ENCODE results near the gene CENPE. TPM values are rescaled to one million over a fixed set of nuclear protein-coding genes. Genes with fewer than 3 reads are reported as not detected.
"Not testable (repeated sequence)": the region's sequence is repeated elsewhere in the genome, so short reads cannot be mapped to it uniquely, and the experiment has no call there.

The CENPE gene
- total RNA-seq (1 to 10 TPM; 4.3 to 9.8 TPM), total RNA-seq (11.7 to 13.9 reads per million in 2 donors)

DNA sequence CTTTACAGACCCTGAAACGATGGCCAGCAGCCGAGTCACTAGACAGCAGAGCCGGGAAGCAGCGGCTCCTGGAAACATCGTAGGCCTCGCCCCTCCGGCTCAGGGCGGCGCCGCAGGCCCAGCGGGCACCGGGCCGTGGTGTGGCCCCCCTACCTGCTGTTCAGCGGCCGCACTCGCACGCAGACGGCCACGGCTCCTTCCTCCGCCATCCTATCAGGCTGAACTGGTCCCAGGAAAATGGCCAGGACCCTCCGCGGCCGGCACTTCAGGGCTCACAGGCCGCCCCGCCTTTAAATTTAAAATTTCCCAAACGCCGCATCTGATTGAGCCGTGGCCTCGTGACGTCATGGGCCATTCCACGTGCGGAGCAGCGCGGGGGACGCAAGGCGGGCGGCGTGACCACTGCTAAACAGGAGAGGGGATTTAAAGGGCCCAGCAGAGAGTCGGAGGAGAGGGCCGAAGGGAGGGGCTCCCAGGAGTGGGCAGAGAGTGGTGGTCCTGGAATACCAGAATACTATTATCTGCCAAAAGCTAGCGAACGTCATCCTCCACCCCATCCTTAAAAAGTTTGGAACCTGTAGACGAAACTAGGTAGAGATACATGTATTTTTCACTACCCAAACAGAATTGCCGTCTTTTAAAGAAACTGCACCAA lies at the start of gene CENPE:
Gene CENPE, minus strand, starts transcription at position 233 of the 655 bp plus-strand sequence. Its CDS starts 24 bp downstream, at position 209.
- DNase-seq (peak; percentile 68 to 78 (median 74)), ATAC-seq (peak; percentile 91)
- Mint-ChIP-seq H3K27me3 (peaks cover 23% of the 10 kb centered on the region), H3K36me3 (ENCODE audit: low read depth) (peaks cover 2% of the 10 kb centered on the region), H3K4me1 (peaks cover 11% of the 10 kb centered on the region), H3K27ac (peak within 1 kb of the TSS; percentile 98), H3K4me3 (peak within 1 kb of the TSS; percentile 97)
- no peaks in the 10 kb centered on the region for H3K9me3 ChIP-seq (ENCODE audit: control insufficient read depth, low read length, poor library complexity, severe bottlenecking)

DNA sequence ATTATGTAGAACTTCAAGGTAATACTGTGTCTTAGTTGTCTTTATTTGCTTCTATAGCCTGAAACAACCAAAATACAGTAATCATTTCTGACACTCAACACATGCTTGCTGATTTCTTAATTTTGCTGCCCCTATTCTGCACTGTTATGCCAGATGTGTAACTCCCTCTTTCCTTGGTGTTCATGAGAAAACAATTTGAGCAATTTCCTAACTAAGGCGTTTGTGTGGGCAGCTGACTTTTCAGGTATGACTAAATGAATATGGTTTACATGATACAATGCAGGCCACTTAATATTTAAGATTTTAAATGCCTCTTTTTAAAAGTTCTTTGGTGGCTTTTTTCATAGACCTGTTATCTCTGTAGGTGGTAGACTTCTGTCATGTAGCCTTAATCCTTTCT lies 46.1 kb upstream of the CENPE start:
- no peaks in the 10 kb centered on the region for H3K36me3 Mint-ChIP-seq (ENCODE audit: low read depth)
- no peaks in the 10 kb centered on the region for H3K9me3 ChIP-seq (ENCODE audit: control insufficient read depth, low read length, poor library complexity, severe bottlenecking)
- no peak overlapping the region for H3K27ac Mint-ChIP-seq
- H3K27me3 Mint-ChIP-seq = peaks cover 12% of the 10 kb centered on the region
- H3K4me3 Mint-ChIP-seq = no peak overlapping the region
- no peak for ATAC-seq
- H3K4me1 Mint-ChIP-seq = no peaks in the 10 kb centered on the region
- no peak for DNase-seq

DNA sequence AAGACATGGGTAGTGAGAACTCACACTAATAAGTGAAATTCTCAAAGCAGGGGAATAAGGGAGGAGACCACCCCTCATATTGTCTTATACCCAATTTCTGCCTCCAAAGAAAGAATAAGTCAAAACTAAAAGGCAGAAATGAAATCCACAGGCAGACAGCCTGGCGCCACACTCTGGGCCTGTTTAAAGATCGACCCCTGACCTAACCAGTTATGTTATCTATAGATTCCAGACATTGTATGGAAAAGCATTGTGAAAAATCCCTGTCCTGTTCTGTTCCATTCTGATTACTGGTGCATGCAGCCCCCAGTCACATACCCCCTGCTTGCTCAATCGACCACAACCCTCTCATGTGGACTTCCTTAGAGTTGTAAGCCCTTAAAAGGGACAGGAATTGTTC lies 32.8 kb upstream of the CENPE start:
- not testable (repeated sequence) for H3K27me3 Mint-ChIP-seq; H3K9me3 ChIP-seq (ENCODE audit: control insufficient read depth, low read length, poor library complexity, severe bottlenecking); H3K4me3 Mint-ChIP-seq; H3K36me3 Mint-ChIP-seq (ENCODE audit: low read depth); DNase-seq; H3K4me1 Mint-ChIP-seq; H3K27ac Mint-ChIP-seq; ATAC-seq

- H3K4me3 Mint-ChIP-seq; H3K4me1 Mint-ChIP-seq; H3K27ac Mint-ChIP-seq; H3K27me3 Mint-ChIP-seq; H3K9me3 ChIP-seq (ENCODE audit: control insufficient read depth, low read length, poor library complexity, severe bottlenecking); ATAC-seq; DNase-seq; H3K36me3 Mint-ChIP-seq (ENCODE audit: low read depth): not testable (repeated sequence)
Observed at GRCh38 chr4:103223556-103223955, 25.4 kb upstream of the CENPE start.

- no peaks in the 10 kb centered on the region for H3K9me3 ChIP-seq (ENCODE audit: control insufficient read depth, low read length, poor library complexity, severe bottlenecking)
- Mint-ChIP-seq H3K27me3 (peaks cover 22% of the 10 kb centered on the region), H3K36me3 (ENCODE audit: low read depth) (peaks cover 2% of the 10 kb centered on the region), H3K4me3 (no peak overlapping the region), H3K4me1 (no peaks in the 10 kb centered on the region), H3K27ac (no peak overlapping the region)
- no peak for ATAC-seq
- no peak for DNase-seq
Observed at GRCh38 chr4:103207673-103208072, 9.5 kb upstream of the CENPE start.

DNA sequence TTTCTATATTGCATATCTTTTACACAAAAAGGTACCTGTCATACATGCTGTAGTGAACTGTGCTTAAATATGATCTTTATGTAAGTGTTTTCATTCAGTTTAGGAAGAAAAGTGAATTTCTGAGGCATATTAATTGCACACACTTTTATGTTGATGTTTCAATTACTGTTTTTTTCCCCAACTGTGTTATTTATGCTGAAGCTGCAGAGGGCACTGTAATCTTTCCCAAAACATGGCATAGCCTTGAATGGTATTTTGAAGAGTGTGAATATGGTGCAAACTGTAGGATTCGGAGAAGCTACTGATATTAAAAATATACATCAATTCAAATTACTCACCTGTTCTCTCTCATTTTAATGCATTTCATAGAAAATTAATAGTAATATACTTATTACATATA lies 6.0 kb upstream of the CENPE start:
- H3K36me3 Mint-ChIP-seq (ENCODE audit: low read depth) = peaks cover 2% of the 10 kb centered on the region
- peaks cover 31% of the 10 kb centered on the region for H3K27me3 Mint-ChIP-seq
- H3K4me3 Mint-ChIP-seq = no peak overlapping the region
- ATAC-seq = no peak
- DNase-seq = no peak
- H3K27ac Mint-ChIP-seq = no peak overlapping the region
- H3K9me3 ChIP-seq (ENCODE audit: control insufficient read depth, low read length, poor library complexity, severe bottlenecking) = no peaks in the 10 kb centered on the region
- no peaks in the 10 kb centered on the region for H3K4me1 Mint-ChIP-seq

GRCh38 chr4:103201724-103202123 lies 3.6 kb upstream of the CENPE start:
- Mint-ChIP-seq H3K4me1 (peaks cover 8% of the 10 kb centered on the region), H3K27ac (no peak overlapping the region), H3K36me3 (ENCODE audit: low read depth) (peaks cover 2% of the 10 kb centered on the region), H3K27me3 (peaks cover 23% of the 10 kb centered on the region), H3K4me3 (no peak overlapping the region)
- DNase-seq = no peak
- ATAC-seq = no peak
- H3K9me3 ChIP-seq (ENCODE audit: control insufficient read depth, low read length, poor library complexity, severe bottlenecking) = no peaks in the 10 kb centered on the region

DNA sequence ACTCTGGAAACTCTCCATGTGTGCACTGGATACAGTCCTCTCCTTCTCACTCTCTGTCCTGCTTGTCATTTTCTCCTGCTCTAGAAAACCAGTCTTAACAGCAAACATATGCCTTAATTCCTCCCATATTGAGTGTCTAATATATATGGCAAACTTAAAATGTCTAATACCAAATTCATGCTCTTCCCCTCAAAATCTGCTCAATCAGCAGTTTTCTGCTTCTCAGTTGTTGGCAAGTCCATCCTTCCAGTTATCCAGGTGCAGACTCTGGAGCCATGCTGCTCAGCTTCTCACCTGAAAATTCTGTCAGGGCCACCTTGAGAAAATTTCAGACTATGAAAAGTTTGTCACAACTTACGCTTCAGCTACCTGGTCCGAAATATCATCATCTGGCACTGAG lies 3.1 kb upstream of the CENPE start:
- H3K27me3 Mint-ChIP-seq = peaks cover 23% of the 10 kb centered on the region
- H3K4me1 Mint-ChIP-seq = peaks cover 8% of the 10 kb centered on the region
- H3K27ac Mint-ChIP-seq = no peak overlapping the region
- H3K36me3 Mint-ChIP-seq (ENCODE audit: low read depth) = peaks cover 2% of the 10 kb centered on the region
- ATAC-seq = no peak
- H3K9me3 ChIP-seq (ENCODE audit: control insufficient read depth, low read length, poor library complexity, severe bottlenecking) = no peaks in the 10 kb centered on the region
- DNase-seq = no peak
- H3K4me3 Mint-ChIP-seq = no peak overlapping the region

DNA sequence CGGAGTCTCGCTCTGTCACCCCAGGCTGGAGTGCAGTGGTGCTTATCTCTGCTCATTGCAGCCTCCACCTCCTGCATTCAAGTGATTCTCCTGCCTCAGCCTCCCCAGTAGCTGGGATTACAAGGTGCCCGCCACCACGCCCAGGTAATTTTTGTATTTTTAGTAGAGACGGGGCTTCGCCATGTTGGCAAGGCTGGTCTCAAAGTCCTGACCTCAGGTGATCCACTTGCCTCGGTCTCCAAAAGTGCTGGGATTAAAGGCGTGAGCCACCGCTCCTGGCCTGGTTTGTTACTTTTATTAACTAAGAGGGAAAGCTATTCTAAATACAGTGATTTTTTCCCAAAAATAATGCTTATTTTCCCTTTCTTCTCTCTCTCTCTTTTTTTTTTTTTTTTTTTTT lies 866 bp upstream of the CENPE start:
- Mint-ChIP-seq H3K27ac (peak overlapping the region; percentile 98), H3K4me3 (peak overlapping the region; percentile 97), H3K4me1 (peaks cover 11% of the 10 kb centered on the region), H3K36me3 (ENCODE audit: low read depth) (peaks cover 2% of the 10 kb centered on the region), H3K27me3 (peaks cover 23% of the 10 kb centered on the region)
- no peak for ATAC-seq
- H3K9me3 ChIP-seq (ENCODE audit: control insufficient read depth, low read length, poor library complexity, severe bottlenecking) = no peaks in the 10 kb centered on the region
- DNase-seq = no peak

DNA sequence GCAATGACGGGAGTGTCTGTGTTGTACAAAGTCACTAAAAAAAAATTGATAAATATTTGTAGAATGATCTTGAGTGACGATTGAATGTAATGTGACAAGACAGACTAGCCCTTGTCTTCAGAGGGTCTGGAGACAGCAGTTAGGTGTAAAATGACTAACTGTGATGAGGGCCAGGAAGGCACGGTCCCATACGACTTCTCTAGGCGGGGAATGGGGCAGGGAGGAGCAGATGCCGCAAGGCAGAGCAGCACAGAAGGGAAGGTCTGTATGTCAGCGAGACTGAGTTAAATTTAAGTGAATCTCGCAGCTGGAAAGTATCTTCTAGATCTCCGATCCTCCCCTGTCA lies 405 bp downstream of the CENPE start:
- no peaks in the 10 kb centered on the region for H3K9me3 ChIP-seq (ENCODE audit: control insufficient read depth, low read length, poor library complexity, severe bottlenecking)
- peak overlapping the region; percentile 98 for H3K27ac Mint-ChIP-seq
- H3K4me3 Mint-ChIP-seq = peak overlapping the region; percentile 97
- H3K4me1 Mint-ChIP-seq = peaks cover 11% of the 10 kb centered on the region
- ATAC-seq (peak; percentile 42), DNase-seq (no peak)
- peaks cover 23% of the 10 kb centered on the region for H3K27me3 Mint-ChIP-seq
- peaks cover 2% of the 10 kb centered on the region for H3K36me3 Mint-ChIP-seq (ENCODE audit: low read depth)

DNA sequence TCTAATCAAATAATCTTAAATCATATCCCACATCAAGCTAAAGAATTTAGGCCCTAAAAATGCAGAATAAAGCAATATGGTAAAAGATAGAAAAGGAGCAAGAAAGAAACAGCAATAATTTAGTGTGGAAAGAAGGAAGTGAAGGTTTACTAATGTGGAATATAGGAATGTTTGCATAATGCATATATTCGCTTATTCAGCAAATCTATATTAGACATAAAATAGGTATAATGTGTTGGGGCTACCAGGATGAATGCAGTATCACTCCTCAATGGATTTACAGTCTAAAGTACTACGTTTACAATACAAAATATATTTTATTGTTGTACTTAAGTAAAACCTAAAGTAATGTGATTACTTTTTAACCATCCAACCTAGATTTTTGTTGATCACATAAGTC lies 4.7 kb downstream of the CENPE start:
- ATAC-seq (no peak), DNase-seq (no peak)
- no peaks in the 10 kb centered on the region for H3K9me3 ChIP-seq (ENCODE audit: control insufficient read depth, low read length, poor library complexity, severe bottlenecking)
- no peak overlapping the region for H3K4me3 Mint-ChIP-seq
- peaks cover 2% of the 10 kb centered on the region for H3K36me3 Mint-ChIP-seq (ENCODE audit: low read depth)
- H3K27ac Mint-ChIP-seq = no peak overlapping the region
- no peaks in the 10 kb centered on the region for H3K27me3 Mint-ChIP-seq
- peaks cover 13% of the 10 kb centered on the region for H3K4me1 Mint-ChIP-seq

GRCh38 chr4:103171006-103171405 lies 27.1 kb downstream of the CENPE start:
- no peak for DNase-seq

GRCh38 chr4:103169750-103170149 lies 28.4 kb downstream of the CENPE start:
- H3K27ac Mint-ChIP-seq; H3K4me1 Mint-ChIP-seq; H3K9me3 ChIP-seq (ENCODE audit: control insufficient read depth, low read length, poor library complexity, severe bottlenecking); H3K36me3 Mint-ChIP-seq (ENCODE audit: low read depth); H3K4me3 Mint-ChIP-seq; H3K27me3 Mint-ChIP-seq; DNase-seq; ATAC-seq: not testable (repeated sequence)

More at GRCh38 chr4:103171006-103171405, 27.1 kb downstream of the CENPE start:
- H3K9me3 ChIP-seq (ENCODE audit: control insufficient read depth, low read length, poor library complexity, severe bottlenecking) = no peaks in the 10 kb centered on the region
- peaks cover 3% of the 10 kb centered on the region for H3K4me1 Mint-ChIP-seq
- no peaks in the 10 kb centered on the region for H3K36me3 Mint-ChIP-seq (ENCODE audit: low read depth)
- H3K27ac Mint-ChIP-seq = no peak overlapping the region
- ATAC-seq = no peak
- no peak overlapping the region for H3K4me3 Mint-ChIP-seq
- no peaks in the 10 kb centered on the region for H3K27me3 Mint-ChIP-seq

GRCh38 chr4:103168993-103169392 lies 29.1 kb downstream of the CENPE start:
- H3K9me3 ChIP-seq (ENCODE audit: control insufficient read depth, low read length, poor library complexity, severe bottlenecking) = no peaks in the 10 kb centered on the region
- ATAC-seq (no peak), DNase-seq (no peak)
- Mint-ChIP-seq H3K4me1 (peaks cover 3% of the 10 kb centered on the region), H3K4me3 (no peak overlapping the region), H3K36me3 (ENCODE audit: low read depth) (no peaks in the 10 kb centered on the region), H3K27ac (no peak overlapping the region), H3K27me3 (no peaks in the 10 kb centered on the region)

Data from T-helper 17 cell (primary cell).